Bronchial epithelial cell (primary cell): ENCODE measurements around the gene PTPRT. TPM values are rescaled to one million over a fixed set of nuclear protein-coding genes. Genes with fewer than 3 reads are reported as not detected.

Experiments used
- DNase-seq: peaks from one replicate; pipeline ENCODE4 v3.0.0-alpha.2; 2010; ENCODE audit warnings: low read depth
- FAIRE-seq: peaks from 2 replicates; lab custom pipeline; 2011; peaks lifted over from hg19 to GRCh38; lab: Jason Lieb, UNC
- H3K27me3 ChIP-seq: 2 replicates; pipeline ENCODE4 v1.5.1; 2011; ENCODE audit warnings: low read length; ENCODE audit not compliant: control insufficient read depth, insufficient read depth
- H3K36me3 ChIP-seq: 2 replicates; pipeline ENCODE4 v1.5.1; 2011; ENCODE audit warnings: low read length; ENCODE audit not compliant: control insufficient read depth, insufficient read depth
- H3K4me3 ChIP-seq: 2 replicates; pipeline ENCODE4 v1.5.1; 2011; ENCODE audit warnings: mild to moderate bottlenecking, low read depth, low read length, control low read depth
- CTCF ChIP-seq: IDR thresholded peaks from 2 replicates; pipeline ENCODE4 v1.5.1; 2011; ENCODE audit warnings: mild to moderate bottlenecking, moderate library complexity, low read length, control low read depth, inconsistent platforms; ENCODE audit not compliant: insufficient read depth, severe bottlenecking
- total RNA-seq: library from RNA; depleted of rRNA; stranded (reverse); fragments of >200 nt; gene quantifications from 2 replicates; pipeline ENCODE4 v1.2.1, GENCODE V29; 2014

The PTPRT gene
- total RNA-seq, 1 donor from 2014 or later = not detected

GRCh38 chr20:42461291-42461690 lies 728.4 kb downstream of the PTPRT start:
- no peak for FAIRE-seq
- Histone ChIP-seq H3K27me3 (no peaks in the 10 kb centered on the region), H3K4me3 (no peak overlapping the region), H3K36me3 (no peaks in the 10 kb centered on the region)
- no peak for TF ChIP-seq CTCF
- DNase-seq = no peak

- Histone ChIP-seq H3K36me3 (no peaks in the 10 kb centered on the region), H3K27me3 (no peaks in the 10 kb centered on the region), H3K4me3 (no peak overlapping the region)
- DNase-seq = no peak
- FAIRE-seq = no peak
- no peak for TF ChIP-seq CTCF
Observed at GRCh38 chr20:42447270-42447669, 742.4 kb downstream of the PTPRT start.

GRCh38 chr20:42444799-42445198 lies 744.9 kb downstream of the PTPRT start:
- Histone ChIP-seq H3K36me3 (no peaks in the 10 kb centered on the region), H3K4me3 (no peak overlapping the region), H3K27me3 (no peaks in the 10 kb centered on the region)
- no peak for TF ChIP-seq CTCF
- no peak for DNase-seq
- FAIRE-seq = no peak

- Histone ChIP-seq H3K27me3 (no peaks in the 10 kb centered on the region), H3K36me3 (no peaks in the 10 kb centered on the region), H3K4me3 (no peak overlapping the region)
- TF ChIP-seq CTCF = no peak
- FAIRE-seq (no peak), DNase-seq (no peak)
Observed at GRCh38 chr20:42443200-42443599, 746.5 kb downstream of the PTPRT start.

GRCh38 chr20:42442716-42443115 lies 747.0 kb downstream of the PTPRT start:
- Histone ChIP-seq H3K4me3 (no peak overlapping the region), H3K36me3 (no peaks in the 10 kb centered on the region), H3K27me3 (no peaks in the 10 kb centered on the region)
- no peak for TF ChIP-seq CTCF
- FAIRE-seq (no peak), DNase-seq (no peak)

GRCh38 chr20:42441864-42442331 lies 747.8 kb downstream of the PTPRT start:
- no peak overlapping the region for H3K4me3 ChIP-seq
- no peaks in the 10 kb centered on the region for H3K27me3 ChIP-seq
- H3K36me3 ChIP-seq = no peaks in the 10 kb centered on the region
- no peak for TF ChIP-seq CTCF
- DNase-seq = no peak
- no peak for FAIRE-seq
